Suprapubic skin (tissue), 3 donors: ENCODE data around the gene EIF5.

Experiments
- EP300 ChIP-seq: sonication (generic); formaldehyde crosslinking; IDR thresholded peaks from one replicate; pipeline ENCODE4 v1.6.1; 2017; ENCODE audit warnings: antibody characterized with exemption
- POLR2A ChIP-seq, 2 donors: fragments of 450-650 bp; IDR thresholded peaks; one replicate each; pipeline ENCODE4 v1.6.1; 2017; ENCODE audit warnings: antibody characterized with exemption in 2 of 2, mild to moderate bottlenecking in 2 of 2, moderate library complexity in 2 of 2
- TF ChIP-seq, protein P1 (sequence below), 2 donors: fragments of 200-600 bp in 1 of 2; fragments of 450-650 bp in 1 of 2; sonication (generic) in 1 of 2; IDR thresholded peaks; one replicate each; pipeline ENCODE4 v1.5.1; 2016 to 2019; ENCODE audit warnings: antibody characterized with exemption in 2 of 2, mild to moderate bottlenecking in 1 of 2, moderate library complexity in 1 of 2

DNA sequence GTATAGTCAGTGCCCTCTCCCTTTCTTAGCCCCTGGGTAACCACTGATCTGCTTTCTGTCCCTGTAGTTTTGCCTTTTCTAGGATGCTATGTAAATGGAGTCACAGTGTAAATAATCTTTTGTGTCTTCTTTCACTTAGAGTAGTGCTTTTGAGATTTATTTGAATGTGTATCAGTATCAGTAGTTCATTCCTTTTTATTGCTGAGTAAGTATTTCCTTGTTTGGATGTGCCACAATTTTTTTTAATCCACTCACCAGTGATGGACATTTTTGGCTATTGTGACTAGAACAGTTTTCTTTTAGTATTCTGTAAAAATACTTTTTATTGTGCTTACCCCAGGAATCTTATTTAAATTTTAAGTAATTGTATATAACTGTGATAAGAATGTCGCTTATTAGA lies 54.6 kb downstream of the EIF5 start:
- TF ChIP-seq, protein P1, sequence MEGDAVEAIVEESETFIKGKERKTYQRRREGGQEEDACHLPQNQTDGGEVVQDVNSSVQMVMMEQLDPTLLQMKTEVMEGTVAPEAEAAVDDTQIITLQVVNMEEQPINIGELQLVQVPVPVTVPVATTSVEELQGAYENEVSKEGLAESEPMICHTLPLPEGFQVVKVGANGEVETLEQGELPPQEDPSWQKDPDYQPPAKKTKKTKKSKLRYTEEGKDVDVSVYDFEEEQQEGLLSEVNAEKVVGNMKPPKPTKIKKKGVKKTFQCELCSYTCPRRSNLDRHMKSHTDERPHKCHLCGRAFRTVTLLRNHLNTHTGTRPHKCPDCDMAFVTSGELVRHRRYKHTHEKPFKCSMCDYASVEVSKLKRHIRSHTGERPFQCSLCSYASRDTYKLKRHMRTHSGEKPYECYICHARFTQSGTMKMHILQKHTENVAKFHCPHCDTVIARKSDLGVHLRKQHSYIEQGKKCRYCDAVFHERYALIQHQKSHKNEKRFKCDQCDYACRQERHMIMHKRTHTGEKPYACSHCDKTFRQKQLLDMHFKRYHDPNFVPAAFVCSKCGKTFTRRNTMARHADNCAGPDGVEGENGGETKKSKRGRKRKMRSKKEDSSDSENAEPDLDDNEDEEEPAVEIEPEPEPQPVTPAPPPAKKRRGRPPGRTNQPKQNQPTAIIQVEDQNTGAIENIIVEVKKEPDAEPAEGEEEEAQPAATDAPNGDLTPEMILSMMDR (IDR thresholded peaks at IDR 0.05), result no peak
- TF ChIP-seq POLR2A (IDR thresholded peaks at IDR 0.05) (no peak), EP300 (no peak)
